NCI-H2227 (cell line): ENCODE data around the gene BEST3.

ENCODE experiments used
- DNase-seq: peaks from one replicate; lab custom pipeline; 2025; ENCODE audit not compliant: unreplicated experiment; lab: John Stamatoyannopoulos, UW

The BEST3 gene

GRCh38 chr12:69653703-69654102 is 45.4 kb downstream of the BEST3 start:
- no peak for DNase-seq

GRCh38 chr12:69651922-69652321 is 47.2 kb downstream of the BEST3 start:
- DNase-seq, result no peak

DNA sequence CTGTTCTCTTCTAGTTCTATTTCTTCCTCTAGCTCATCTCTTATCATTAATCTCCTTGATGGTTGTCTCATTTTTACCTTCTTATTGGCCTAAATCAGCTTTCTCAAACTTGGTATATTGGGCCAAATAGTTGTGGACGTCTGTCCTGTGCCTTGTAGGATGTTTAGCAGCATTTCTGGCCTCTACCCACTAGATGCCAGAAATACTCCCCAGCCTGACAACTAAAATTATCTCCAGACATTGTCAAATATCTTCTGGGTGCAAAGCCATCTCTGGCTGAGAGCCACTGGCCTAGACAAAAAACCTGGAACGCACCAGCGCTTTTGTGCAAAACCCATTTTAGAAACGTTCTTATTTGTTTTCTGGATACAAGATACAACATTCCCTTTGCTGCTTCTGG is 49.6 kb downstream of the BEST3 start:
- DNase-seq, result no peak

GRCh38 chr12:69648476-69648875 is 50.6 kb downstream of the BEST3 start:
- no peak for DNase-seq

GRCh38 chr12:69647178-69647577 is 51.9 kb downstream of the BEST3 start:
- DNase-seq, result no peak

GRCh38 chr12:69645031-69645430 is 54.1 kb downstream of the BEST3 start:
- no peak for DNase-seq

- DNase-seq, result no peak
Observed at GRCh38 chr12:69644511-69644910, 54.6 kb downstream of the BEST3 start.

DNA sequence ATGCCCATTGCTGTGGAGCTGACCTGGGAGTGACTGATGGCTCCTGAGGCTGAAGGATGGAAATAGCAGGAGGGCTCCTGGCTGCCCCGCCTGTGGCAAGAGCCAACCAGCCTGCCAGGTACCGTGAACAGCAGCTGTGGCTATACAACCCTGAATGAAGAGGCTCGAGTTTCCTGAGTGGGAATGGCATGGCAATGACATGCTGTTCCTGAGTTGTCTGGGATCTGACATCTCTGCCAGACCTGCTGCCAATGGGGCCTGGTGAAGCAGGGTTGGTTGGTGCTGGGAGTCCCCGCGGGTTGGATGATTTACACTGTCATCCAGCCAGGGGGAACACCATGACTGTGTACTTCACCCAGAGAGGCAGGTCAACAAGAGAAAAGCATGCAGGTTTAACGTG is 56.6 kb downstream of the BEST3 start:
- DNase-seq, result no peak

GRCh38 chr12:69641546-69641945 is 57.6 kb downstream of the BEST3 start:
- DNase-seq, result no peak

GRCh38 chr12:69639400-69640016 is 59.6 kb downstream of the BEST3 start:
- DNase-seq, result peak; percentile 56

DNA sequence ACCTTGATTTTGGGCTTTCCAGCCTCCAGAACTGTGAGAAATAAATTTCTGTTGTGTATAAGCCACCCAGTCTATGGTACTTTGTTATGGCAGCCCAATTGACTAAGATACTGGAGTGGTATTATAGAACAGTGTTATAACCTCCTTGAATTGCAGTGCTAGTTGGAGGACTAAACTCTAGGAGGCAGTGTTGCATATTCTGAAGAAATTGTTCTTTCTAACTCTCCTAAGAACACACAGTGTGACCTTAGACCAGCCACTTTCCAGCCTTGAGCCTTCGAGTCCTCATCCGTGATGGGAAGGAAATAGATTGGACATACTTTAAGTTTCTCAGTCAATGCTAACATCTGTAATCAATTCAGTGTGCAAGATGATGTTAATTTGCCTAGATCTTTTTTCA is 66.0 kb downstream of the BEST3 start:
- no peak for DNase-seq

- no peak for DNase-seq
Observed at GRCh38 chr12:69630191-69630590, 68.9 kb downstream of the BEST3 start.

GRCh38 chr12:69627501-69627900 is 71.6 kb downstream of the BEST3 start:
- DNase-seq, result no peak

DNA sequence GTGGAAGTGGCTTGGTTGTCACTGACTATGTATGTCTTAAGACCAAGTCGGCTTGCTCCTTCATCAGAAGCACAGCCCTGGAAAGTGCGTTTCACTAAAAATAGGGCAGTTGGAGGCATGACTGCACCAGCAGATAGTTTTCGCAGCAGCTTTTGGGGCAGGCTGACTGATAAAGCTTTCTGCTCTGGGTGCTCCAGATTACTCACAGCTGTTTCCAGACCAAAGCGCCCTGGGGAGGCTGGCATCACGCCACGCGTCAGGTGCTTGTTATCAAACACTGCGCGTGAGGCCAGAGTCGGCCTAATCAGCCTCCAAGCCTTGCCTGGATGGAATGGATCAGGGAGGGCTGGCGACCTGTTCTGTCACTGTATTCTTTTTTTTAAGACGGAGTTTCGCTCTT is 75.1 kb downstream of the BEST3 start:
- DNase-seq, result no peak

- no peak for DNase-seq
Observed at GRCh38 chr12:69621551-69621950, 77.6 kb downstream of the BEST3 start.

DNA sequence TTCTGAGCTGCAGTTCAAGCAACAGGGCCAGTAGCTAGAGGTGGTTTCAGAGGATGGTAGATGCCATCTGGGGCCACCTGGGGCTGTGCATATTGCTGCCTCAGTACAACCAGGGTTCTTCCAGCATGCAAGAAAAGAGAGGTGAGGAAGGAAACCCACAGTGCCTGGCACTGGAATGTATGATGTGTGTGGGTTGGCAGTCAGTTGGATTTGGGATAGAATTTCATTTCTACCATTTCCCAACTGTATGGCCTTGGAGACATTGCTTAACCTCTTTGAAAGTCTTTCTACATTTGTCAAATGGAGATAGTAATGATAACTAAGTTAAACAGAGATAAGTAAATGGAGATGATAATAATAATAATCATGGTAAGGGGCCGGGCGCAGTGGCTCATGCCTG is 78.2 kb downstream of the BEST3 start:
- DNase-seq, result no peak

DNA sequence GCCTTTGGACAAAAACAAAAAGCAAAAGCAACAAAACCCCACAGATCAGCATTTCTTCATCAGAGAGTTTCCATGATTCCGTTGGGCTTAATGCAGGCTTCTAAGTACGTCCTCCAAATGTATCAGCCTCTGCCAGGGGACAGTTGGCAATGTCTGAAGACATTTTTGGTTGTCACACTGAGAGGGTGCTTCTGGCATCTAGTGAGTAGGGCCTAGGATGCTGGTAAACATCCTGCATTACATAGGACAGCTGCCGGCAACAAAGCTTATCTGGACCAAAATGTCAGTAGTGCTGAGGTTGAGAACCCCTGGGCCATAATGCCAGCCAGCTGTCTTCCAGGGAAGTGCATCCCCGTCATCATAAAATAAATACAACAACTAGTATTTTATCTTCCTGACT is 79.0 kb downstream of the BEST3 start:
- no peak for DNase-seq

GRCh38 chr12:69619050-69619449 is 80.1 kb downstream of the BEST3 start:
- no peak for DNase-seq

DNA sequence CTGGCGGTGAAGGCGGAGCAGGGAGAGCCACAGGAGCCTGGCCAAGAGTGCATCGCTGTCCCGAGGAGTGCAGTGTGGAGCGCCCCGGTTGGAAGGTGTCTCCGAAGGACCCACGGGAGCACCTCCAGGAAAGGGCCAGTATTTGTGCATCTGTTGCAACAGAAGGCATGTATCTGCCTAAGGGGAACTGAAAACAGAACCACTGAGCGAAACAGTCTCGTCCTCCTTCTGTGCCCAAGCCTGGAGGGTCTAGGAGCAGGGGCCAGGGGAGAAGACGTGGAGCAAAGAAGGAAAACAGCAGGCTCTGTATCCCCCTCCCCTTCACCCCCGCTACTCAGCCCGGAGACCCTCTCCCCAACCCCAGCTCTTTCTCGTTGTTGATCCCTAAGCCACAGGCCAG is 83.1 kb downstream of the BEST3 start:
- no peak for DNase-seq

- DNase-seq, result no peak
Observed at GRCh38 chr12:69613351-69613750, 85.8 kb downstream of the BEST3 start.

GRCh38 chr12:69610729-69611128 is 88.4 kb downstream of the BEST3 start, which contains the start of gene LRRC10:
Gene LRRC10 (minus strand): TSS chr12:69610907. CDS start chr12:69610838, 69 bp downstream.
- no peak for DNase-seq

GRCh38 chr12:69610126-69610525 is 89.0 kb downstream of the BEST3 start:
- DNase-seq, result no peak

DNA sequence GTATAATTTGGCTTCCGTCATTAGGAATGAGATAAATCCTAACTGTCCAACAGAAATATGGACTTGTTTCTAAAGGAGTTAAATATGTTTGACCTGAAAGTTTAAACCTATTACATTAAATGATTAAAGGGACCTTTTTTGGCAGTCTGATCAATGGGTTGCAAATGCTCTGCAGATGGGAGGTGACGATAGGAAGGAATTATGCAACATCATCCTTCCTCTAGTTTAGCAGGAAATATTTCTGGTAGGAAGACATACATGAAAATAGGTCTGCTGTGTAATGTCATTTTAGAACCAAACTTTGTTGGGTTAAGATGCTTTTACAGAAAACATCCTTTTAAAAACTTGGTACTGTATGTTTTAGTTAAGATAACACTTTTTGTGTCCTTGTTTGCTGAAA is 91.0 kb downstream of the BEST3 start:
- no peak for DNase-seq
